ENCODE data around the gene PNO1. TPM values are rescaled to one million over a fixed set of nuclear protein-coding genes. Genes with fewer than 3 reads are reported as not detected.

Gene PNO1
- total and polyA plus RNA-seq, 9 of the 15 experiments (the other 6 are each of a cell fraction or from before 2014, with no cell fraction given), result 11.8 to 81.7 (median 41.1) TPM

DNA sequence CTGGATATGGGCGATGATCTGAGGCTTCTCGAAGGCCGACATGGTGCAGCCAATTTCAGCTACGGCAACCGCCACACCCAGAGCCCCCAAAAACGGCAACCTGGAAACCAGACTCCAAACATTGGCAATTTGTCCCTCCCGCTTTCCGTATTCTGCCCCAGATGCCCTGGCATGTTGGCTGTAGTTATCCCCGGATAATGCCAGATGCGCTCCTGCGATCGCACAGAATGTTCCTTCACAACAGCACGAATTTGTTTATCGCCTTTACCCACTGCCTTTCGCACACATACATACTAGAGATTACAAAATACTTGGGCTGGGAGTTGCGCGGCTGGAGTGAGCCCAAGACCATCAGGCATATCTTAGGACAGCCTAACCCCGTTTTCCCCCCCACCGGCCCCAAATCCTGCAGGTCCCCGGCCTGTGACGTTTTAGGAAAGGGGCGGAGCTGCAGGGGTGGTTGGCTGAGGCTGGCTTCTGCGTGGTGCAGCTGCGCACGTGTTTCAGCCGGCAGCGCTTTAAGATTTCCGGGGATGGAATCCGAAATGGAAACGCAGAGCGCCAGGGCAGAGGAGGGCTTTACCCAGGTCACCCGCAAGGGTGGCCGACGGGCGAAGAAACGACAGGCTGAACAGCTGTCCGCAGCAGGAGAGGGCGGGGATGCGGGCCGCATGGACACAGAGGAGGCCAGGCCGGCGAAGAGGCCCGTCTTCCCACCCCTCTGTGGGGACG lies at the start of gene PNO1 (continued):
- TF ChIP-seq EZH2 (IDR thresholded peaks at IDR 0.05; ENCODE audit: borderline replicate concordance, low read depth, low read length), result no peak
- TF ChIP-seq, protein P1, sequence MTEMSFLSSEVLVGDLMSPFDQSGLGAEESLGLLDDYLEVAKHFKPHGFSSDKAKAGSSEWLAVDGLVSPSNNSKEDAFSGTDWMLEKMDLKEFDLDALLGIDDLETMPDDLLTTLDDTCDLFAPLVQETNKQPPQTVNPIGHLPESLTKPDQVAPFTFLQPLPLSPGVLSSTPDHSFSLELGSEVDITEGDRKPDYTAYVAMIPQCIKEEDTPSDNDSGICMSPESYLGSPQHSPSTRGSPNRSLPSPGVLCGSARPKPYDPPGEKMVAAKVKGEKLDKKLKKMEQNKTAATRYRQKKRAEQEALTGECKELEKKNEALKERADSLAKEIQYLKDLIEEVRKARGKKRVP (CRISPR knock-in tag; IDR thresholded peaks at IDR 0.05), result no peak
- no peak for TF ChIP-seq CBX8 (IDR thresholded peaks at IDR 0.05; ENCODE audit: borderline replicate concordance, extremely low read depth, low read depth, low read length, poor library complexity, severe bottlenecking)
- TF ChIP-seq FOXM1 (IDR thresholded peaks at IDR 0.05; ENCODE audit: low read depth), result peak; percentile 90
- no peak for TF ChIP-seq FOXM1 (CRISPR knock-in tag; IDR thresholded peaks at IDR 0.05; ENCODE audit: low read depth)
- TF ChIP-seq, protein P2, sequence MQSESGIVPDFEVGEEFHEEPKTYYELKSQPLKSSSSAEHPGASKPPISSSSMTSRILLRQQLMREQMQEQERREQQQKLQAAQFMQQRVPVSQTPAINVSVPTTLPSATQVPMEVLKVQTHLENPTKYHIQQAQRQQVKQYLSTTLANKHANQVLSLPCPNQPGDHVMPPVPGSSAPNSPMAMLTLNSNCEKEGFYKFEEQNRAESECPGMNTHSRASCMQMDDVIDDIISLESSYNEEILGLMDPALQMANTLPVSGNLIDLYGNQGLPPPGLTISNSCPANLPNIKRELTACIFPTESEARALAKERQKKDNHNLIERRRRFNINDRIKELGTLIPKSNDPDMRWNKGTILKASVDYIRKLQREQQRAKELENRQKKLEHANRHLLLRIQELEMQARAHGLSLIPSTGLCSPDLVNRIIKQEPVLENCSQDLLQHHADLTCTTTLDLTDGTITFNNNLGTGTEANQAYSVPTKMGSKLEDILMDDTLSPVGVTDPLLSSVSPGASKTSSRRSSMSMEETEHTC (IDR thresholded peaks at IDR 0.05), result 0 out of 2 replicates have a peak, but pooled peaks have one; percentile 19
- no peak for TF ChIP-seq ZNF436 (CRISPR knock-in tag; IDR thresholded peaks at IDR 0.05)
- peak; percentile 96 for TF ChIP-seq MXI1 (IDR thresholded peaks at IDR 0.05; ENCODE audit: low read depth, low read length)
- no peak for TF ChIP-seq E2F3 (CRISPR knock-in tag; IDR thresholded peaks at IDR 0.05)
- TF ChIP-seq TAF7 (tag; IDR thresholded peaks at IDR 0.05), result 0 out of 2 replicates have a peak, but pooled peaks have one; percentile 38
- TF ChIP-seq TRIM24 (IDR thresholded peaks at IDR 0.05), result peak in 1 of 2 experiments; percentile 58; a peak in 2 of 4 replicates
- TF ChIP-seq, protein P3, sequence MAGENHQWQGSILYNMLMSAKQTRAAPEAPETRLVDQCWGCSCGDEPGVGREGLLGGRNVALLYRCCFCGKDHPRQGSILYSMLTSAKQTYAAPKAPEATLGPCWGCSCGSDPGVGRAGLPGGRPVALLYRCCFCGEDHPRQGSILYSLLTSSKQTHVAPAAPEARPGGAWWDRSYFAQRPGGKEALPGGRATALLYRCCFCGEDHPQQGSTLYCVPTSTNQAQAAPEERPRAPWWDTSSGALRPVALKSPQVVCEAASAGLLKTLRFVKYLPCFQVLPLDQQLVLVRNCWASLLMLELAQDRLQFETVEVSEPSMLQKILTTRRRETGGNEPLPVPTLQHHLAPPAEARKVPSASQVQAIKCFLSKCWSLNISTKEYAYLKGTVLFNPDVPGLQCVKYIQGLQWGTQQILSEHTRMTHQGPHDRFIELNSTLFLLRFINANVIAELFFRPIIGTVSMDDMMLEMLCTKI (IDR thresholded peaks at IDR 0.05; ENCODE audit: partially characterized antibody), result no peak
- TF ChIP-seq SAP30 (IDR thresholded peaks at IDR 0.05; ENCODE audit: borderline replicate concordance, insufficient read depth, low read depth, low read length, poor library complexity, severe bottlenecking), result peak; percentile 99
- no peak; the same call in 1 of the 2 replicates for TF ChIP-seq ZEB2 (IDR thresholded peaks at IDR 0.05)
- TF ChIP-seq CREM (IDR thresholded peaks at IDR 0.05; ENCODE audit: low read depth), result peak; percentile 93
- TF ChIP-seq, protein P4, sequence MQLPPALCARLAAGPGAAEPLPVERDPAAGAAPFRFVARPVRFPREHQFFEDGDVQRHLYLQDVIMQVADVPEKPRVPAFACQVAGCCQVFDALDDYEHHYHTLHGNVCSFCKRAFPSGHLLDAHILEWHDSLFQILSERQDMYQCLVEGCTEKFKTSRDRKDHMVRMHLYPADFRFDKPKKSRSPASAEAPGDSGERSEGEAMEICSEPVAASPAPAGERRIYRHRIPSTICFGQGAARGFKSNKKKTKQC (CRISPR knock-in tag; IDR thresholded peaks at IDR 0.05), result no peak
- TF ChIP-seq ZBTB8A (IDR thresholded peaks at IDR 0.05; ENCODE audit: partially characterized antibody), result peak; percentile 66
- TF ChIP-seq CTCFL (IDR thresholded peaks at IDR 0.05; ENCODE audit: borderline replicate concordance, insufficient read depth, low read depth, low read length, poor library complexity, severe bottlenecking), result peak; percentile 43
- 0 out of 2 replicates have a peak, but pooled peaks have one; percentile 57 for TF ChIP-seq KLF1 (tag; IDR thresholded peaks at IDR 0.05)
- TF ChIP-seq RNF2 (IDR thresholded peaks at IDR 0.05), result peak; percentile 16; the same call in 1 of the 2 replicates
- peak; percentile 85 for TF ChIP-seq ATF7 (IDR thresholded peaks at IDR 0.05)
- peak; percentile 75; the same call in 1 of the 2 replicates for TF ChIP-seq CTBP1 (IDR thresholded peaks at IDR 0.05; ENCODE audit: borderline replicate concordance)
